GOT3 (cell line): ENCODE results near the gene AADAC.
"Not testable (repeated sequence)": the region's sequence is repeated elsewhere in the genome, so short reads cannot be mapped to it uniquely, and the experiment has no call there.

ENCODE experiments used
- DNase-seq: peaks from one replicate; lab custom pipeline; 2025; ENCODE audit warnings: mixed read lengths; lab: John Stamatoyannopoulos, UW

The AADAC gene, protein sequence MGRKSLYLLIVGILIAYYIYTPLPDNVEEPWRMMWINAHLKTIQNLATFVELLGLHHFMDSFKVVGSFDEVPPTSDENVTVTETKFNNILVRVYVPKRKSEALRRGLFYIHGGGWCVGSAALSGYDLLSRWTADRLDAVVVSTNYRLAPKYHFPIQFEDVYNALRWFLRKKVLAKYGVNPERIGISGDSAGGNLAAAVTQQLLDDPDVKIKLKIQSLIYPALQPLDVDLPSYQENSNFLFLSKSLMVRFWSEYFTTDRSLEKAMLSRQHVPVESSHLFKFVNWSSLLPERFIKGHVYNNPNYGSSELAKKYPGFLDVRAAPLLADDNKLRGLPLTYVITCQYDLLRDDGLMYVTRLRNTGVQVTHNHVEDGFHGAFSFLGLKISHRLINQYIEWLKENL

DNA sequence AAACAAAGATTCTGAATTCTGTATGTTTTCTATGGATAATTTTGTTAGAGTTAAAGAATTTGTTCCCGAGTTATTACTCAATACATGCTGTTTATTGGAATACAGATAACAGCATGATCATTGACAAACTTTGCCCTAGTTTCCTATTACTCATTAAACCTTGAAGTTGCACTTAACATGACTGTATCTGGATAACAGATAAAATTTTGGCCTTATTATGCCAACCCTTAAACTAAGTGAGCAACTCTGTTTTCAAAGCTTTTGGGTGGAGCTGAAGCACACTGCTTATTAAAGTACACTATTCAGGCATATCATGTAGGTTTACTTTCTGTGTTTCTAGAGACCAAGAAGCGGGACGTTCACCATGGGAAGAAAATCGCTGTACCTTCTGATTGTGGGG lies at the start of gene AADAC:
TSS of gene AADAC (plus strand) at position 318 of the 400 bp plus-strand sequence. CDS start at position 365, 47 bp downstream.
- no peak for DNase-seq

DNA sequence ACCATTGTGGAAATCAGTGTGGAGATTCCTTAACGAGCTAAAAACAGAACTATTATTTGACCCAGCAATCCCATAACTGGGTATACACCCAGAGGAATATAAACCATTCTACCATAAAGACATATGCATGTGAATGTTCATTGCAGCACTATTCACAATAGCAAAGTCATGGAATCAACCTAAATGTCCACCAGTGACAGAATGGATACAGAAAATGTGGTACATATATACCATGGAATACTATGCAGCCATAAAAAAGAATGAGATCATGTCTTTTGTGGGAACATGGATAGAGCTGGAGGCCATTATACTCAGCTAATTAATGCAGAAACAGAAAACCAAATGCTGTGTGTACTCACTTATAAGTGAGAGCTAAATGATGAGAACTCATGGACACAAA lies 49.2 kb upstream of the AADAC start:
- DNase-seq: not testable (repeated sequence)

DNA sequence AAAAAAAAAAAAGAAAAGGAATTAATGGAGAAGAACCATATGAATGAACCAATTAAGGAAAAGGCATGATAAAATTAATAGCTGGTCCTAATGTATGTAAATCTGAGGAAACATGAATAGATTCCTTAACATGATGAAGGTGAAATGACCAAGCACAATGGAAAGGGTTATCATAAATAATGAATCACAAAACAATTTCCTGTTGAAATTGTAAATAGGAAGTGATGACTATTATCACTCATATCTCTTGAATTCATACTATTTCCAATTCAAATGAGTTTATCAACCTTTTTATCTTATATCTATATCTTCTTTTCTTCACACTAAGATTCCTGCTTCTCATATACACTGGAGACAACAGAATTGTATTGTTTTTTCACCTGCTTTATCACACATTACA lies 48.2 kb upstream of the AADAC start:
- DNase-seq: no peak

DNA sequence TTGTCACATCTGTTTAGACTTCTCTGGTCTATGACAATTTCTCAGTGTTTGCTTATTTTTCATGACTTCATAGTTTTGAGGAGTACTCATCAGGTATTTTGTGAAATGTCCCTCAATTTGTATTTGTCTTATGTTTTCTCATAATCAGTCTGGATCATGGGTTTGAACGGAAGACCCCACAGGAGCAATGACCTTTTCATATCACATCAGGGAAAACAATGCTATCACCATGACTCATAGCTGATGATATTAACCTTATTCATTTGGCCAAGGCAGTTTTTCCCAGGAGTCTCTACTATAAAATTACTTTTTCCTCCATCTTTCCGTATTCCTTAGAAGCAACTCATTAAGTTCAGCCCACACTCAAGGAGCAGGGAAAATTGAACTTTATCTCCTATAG lies 47.5 kb upstream of the AADAC start:
- no peak for DNase-seq

DNA sequence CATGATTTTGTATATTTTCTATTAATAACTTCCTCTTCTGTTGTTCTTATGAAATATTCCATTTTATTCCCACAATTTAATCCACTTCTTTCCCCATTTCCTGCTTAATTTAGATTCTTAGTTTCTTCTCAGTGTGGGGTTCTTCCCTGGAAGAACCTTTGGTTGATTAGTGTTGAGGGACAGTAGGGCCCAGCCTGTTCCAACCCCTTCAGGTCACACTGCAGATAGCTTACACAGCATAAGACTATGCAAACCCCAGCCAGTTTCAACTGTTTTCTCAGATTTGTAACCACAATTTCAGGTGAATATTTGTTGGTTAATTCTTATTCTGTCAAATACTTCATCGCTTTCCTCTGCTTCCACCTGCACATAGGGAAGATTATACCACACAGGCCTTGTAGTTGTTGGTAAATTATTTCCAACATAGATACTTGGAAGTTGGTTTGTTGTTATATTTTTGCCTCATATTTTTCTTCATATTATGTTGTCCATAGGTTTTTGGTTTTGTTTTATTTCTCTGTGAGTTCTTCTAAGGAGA lies 45.5 kb upstream of the AADAC start:
- no peak for DNase-seq

DNA sequence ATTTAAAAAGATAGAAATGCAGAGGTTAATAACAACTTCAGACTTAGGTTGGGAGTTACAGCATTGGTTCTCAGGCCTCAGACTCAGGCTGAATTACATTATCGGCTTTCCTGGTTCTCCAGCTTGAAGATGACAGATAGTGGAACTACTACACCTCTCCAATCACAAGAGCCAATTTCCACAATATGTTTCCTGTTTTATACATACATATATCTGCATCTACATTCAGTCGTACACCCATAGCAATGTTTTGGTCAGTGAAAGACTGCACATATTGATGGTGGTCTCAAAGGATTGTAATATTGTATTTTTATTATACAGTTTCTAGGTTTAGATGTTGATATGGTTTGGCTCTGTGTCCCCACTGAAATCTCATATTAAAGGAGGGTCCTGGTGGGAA lies 44.7 kb upstream of the AADAC start:
- no peak for DNase-seq

DNA sequence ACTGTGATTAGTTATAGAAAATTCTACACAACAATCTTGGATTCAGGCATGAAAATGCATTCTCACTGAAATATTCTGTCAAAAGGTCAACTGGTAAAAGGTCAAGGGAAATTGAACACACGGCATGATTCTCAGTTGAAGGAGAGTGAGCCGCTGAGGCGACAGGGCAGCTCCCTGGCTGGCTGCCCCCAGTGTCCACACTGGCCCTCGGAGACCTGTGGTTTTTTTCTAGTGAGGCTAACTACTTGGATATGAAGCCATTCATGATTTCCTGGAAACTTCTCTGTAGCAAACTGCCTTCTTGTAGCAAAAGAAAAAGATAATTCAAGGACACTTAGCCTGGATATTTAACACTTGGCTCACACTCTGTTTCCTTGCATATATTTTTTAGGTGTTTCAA lies 43.0 kb upstream of the AADAC start:
- no peak for DNase-seq

DNA sequence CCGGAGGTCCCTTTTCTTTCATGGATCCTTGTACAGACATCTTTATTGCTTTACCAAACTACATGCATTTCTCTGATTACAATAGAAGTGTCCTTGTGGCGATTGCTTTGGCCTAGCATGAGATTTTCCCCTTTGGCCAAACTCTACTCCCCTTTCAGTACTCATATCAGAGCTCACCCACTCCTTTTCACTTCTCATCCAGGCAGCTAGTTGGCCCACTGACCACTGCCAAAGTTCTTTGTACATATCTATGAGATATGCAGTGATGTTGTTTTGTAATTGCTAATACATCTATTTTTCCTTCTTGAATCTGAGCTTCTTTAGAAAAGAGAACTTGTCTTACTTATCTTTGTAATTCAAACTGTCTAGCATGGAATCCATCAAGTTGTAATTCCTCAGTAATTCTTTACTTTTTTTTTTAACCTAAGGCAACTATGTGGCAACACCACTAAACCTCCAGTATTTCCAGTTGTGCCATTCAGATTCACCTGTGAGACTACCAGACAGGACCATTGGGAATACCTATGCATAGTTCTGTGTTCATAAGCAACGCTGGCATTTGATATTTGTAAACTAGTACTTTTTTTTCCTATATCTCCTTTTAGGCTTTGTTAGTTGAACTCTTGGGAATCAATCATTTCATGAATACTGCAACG lies 41.0 kb upstream of the AADAC start:
- DNase-seq: no peak

DNA sequence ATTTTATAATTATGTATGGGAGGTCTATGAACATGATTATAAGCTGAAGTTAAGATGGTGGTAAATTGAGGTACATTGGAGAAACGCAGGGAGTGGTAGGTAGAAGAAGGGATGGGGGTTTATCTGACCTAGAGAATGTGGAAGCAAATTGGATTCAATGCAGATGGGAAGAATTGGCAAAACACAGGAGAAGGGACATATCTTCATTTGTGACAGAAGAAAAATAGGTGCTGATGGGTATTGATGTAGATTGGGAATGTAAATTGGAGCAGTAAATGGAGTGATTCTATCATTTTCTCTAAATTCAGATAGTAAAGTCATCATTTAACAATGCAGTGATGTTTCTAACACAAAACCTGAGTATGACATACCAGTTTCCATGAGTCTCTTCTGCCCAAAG lies 39.7 kb upstream of the AADAC start:
- no peak for DNase-seq

DNA sequence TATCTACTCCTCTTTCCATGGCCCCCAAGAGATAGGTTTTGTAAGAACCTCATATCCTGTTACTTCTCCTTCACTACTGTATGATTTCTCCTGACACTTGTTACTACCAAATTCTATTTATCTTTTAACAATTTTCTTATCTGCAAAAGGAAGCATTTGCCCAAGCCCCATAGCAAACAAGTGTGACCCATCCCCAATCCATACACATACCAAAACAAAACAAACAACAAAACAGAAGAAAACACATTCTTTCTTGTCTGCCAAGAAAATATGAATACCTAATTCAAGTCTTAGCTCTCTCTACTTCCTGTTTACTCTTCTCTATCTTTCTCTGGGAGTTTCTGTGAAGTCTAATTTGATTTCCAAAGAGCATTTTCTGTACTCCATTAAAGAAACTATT lies 39.0 kb upstream of the AADAC start:
- DNase-seq: no peak

DNA sequence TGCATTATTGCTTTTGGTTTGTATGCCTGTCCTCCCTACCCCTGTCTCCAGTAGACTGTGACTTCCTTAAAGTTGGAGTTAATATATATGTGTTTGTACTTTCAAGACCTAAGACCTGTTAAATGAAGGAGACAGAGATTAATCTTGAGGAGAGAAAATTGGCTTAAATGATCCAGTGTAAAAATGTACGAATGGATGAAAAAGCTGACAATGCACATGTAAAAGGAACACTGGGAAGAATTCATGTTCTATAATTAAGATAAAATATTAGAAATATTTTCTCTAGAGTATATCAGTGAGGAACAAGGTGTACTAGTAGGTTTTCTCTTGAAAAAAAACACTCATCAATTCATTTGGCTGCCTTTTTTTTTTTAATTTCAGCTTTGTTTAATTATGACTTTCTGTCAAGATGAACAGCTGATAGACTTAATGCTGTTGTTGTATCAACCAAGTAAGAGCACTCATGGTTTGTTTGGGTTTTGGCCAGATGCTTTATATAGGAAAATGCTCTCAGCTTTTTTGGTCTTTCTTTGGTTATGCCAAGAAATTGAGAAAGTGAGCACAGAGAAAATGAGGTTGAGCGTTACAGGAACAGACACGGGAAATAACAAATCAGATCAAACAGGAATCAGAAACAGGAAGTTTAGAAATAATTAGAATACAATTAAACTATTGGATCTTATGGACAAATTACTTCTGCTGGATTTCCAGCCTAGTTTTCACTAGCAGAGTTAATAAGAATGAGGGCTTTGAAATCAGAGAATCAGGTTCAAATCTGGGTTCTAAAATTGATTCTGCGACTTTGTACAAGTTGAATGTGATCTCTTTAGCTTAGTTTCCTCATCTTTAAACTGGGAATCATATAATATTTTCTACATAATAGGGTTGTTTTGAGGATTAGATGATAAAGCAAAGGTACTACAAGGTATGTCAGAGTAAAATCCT lies 38.3 kb upstream of the AADAC start:
- DNase-seq: no peak

DNA sequence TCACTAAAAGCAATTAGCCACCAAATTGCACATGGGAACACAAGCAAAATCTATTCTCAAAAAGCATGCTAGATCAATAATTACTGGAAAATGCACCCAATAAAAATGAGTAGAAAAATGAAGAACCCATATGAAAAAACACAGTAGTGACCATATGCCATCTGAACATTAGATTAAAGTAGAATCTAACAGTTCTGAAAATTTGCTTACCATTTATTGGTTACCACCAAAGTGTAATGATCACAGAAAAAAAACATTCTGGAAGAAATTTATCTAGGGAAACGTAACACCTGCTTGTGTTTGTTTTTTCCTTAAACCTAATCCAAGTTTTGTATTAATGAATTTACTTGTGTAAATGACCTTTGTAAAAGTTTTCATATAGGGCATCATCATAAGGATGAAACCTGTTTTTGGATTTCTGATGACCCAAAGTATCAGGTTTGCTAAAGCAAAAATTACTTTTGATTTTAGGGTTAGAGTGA lies 37.6 kb upstream of the AADAC start:
- no peak for DNase-seq

DNA sequence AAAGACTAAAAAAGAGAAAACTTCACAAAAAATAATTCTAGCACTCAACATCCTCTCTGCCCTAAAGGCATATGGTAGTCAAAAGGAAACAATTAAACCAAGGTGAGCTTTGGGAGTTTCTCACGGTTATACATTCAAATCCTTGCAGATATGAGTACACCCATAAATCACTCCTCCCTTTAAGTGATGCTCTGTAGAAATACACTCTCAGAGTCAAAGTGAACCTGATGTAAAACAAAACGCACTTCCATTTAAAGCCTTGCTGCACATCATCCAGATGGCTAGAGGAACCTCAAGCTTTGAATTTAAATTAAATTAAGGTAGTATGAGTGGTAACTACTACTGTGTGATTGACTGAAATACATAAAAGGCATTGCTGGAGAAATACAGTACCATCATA lies 36.0 kb upstream of the AADAC start:
- DNase-seq: no peak

DNA sequence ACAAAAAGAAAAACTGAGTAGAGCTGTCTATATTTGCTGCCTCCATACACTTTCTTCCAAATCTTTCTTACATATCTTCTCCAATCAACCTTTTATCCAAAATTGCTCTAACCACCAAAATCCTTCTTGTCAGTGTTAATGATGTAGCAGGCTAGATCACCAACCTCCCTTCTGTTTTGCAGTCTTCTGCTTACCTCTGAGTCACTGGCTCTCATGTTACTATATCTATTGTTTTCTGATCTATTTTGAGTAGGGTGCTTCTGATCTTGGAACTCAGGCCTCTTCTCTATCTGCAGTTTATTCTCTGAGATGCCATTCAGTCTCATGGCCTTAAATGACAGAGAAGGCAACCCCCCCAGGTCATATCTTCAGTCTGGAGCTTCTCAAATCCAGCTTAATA lies 26.3 kb upstream of the AADAC start:
- no peak for DNase-seq

DNA sequence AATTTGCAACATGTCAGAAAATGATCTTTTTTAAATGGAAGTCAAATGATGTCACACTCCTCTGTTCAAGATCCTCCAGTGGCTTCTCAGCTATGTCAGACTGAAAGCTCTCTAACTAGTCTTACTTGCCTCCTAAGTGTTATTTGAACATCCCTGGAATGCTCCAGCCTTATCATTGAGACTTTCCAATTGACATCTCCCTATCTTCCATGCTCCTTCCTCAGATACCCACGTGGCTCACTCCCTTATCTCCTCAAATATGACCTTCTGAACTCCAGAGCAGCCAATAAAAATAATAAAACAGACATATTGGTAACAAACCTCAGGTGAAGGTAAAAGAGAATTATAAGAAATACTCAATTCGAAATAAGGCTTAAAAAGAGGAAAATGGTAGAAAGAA lies 25.5 kb upstream of the AADAC start:
- DNase-seq: no peak

DNA sequence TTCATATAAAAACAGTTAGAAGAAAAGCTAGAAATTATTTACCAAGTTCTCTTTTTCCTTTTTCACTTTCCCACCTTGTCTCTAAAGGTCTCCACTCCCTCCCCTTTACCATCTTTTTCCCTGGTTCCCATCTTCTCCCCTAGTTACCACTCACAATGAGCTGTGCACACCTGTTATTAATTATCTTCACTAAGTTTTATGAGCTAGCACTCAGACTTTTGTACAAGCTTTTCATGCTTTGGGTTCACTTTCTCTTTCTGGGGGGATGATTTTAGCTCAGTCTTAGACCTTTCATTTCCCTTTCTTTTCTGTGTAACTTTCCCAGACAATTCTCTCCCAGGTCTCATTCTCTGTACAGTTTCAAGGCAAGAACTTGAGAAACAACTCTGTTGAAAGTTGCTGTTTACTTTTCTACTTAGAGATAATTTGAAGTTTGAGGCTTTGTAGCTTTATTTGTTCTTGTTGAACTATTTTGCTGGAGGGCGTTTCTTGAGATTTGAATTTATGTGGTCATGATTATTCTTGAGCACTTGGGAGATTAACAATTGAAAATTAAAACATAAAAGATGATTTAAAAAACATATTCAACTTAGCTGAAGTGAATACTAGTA lies 24.0 kb upstream of the AADAC start:
- DNase-seq: no peak

DNA sequence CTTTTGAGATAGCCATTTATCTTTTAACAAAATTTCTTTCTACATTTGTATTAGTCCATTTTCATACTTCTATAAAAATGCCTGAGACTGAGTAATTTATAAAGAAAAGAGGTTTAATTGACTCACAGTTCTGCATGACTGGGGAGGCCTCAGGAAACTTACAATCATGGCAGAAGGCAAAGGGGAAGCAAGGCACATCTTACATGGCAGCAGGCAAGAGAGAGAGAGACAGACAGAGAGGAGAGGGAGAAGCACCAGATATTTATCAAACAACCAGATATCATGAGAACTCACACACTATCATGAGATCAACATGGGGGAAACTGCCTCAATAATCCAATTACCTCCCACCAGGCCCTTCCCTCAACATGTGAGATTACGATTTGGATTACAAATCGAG lies 23.2 kb upstream of the AADAC start:
- not testable (repeated sequence) for DNase-seq

DNA sequence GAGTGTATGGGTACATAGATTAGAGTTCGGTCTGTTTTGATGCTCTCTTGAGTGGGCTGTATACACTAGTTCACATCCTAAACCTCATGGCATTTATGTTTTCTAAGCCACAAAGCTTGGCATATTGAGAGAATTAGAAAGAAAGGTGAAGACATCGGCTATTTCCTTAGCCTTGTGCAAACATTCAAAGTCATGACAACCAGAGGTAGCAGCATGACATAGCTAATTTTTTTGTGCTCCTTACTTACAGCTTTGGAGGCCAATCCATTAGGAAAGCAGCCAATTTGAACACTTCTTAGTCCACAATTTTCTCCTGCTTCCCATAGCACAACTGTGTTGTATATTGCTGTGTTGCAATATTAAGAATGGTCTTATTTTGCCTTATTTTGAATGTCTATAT lies 21.5 kb upstream of the AADAC start:
- DNase-seq: no peak

DNA sequence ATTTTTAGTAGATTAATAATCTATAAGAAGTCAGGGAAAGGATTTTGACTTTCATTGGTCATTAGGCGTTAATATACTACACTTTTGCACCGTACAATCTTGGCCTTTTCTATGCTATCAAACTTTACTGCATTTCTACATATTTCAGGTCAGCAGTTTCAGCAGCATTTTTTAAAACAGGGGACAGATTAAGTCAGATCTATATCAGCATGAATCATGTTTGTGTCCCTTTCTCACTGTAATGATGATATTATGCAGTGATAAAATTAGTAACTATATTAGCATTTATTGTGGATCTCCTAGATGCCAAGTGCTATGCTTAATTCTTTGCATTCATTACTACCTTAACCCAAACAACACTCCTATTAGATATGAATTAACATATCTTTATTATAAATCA lies 20.3 kb upstream of the AADAC start:
- DNase-seq: no peak

DNA sequence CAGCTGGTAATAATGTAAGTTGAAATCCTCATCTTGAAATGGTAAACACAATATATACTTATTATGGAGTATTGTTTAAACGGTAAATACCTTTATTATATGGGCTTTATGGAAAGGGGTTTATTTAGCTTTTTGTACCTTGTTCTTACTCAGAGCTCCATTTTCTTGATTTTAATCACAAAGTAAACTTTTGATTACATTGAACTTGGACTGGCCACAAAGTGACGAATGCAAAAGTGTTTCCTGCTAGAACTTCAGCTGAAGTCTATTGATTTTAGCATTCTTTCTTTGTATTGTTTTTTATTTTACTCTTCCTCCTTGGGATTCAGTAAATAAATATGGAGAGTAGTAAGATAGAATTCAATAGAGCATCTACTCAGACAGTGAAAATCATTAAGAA lies 19.8 kb upstream of the AADAC start:
- DNase-seq: no peak

DNA sequence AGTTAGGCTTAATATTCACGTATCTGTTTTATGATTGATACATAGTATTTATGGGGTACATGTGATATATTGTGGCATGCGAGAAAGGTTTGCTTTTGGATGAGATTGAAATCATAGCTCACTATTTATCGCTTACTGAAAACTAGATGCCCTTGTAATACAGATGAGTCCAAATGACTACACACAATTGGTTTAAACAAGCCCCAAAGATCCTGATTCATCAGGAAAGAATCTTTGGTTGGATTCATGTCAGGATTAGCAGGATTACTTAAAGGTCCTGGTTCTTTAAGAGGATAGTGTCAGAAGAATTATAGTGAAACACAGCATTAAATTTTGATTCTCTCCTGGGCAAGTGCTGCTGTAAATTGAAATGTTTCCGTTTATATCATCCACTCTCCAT lies 18.6 kb upstream of the AADAC start:
- DNase-seq: no peak
